Measurements from ENCODE around the gene REM2. TPM values are rescaled to one million over a fixed set of nuclear protein-coding genes. Genes with fewer than 3 reads are reported as not detected.

Gene REM2
- total RNA-seq, 1 experiment from 2014 or later = 1.2 TPM

DNA sequence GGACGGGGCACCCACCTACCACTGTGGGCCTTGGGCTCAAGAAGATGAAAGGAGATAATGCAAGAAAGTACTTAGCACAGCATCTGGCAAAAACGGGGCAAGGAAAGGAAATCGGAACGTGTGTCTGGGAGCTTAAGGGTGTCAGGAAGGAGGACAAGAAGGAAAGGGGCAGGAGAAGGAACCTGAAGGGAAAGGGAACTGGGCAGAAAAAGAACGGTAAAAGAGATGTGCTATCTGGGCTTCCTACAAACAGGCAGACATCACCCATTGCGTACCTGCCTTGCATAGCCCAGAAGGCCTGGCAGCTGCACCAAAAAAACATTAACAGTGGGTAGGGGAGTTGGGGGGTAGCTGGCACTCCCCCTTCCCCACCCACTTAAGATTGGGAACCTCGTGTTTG, 958 bp upstream of the REM2 start:
- no peak overlapping the region for H2BK20ac ChIP-seq (ENCODE audit: low read depth, low read length, poor library complexity, severe bottlenecking)
- H3K4me1 Mint-ChIP-seq = peaks cover 29 to 33% of the 10 kb centered on the region in 2 experiments
- H3K23me2 ChIP-seq (ENCODE audit: insufficient read length, low read depth, low read length, poor library complexity, severe bottlenecking) = peaks cover 12% of the 10 kb centered on the region
- TF ChIP-seq, protein P1, sequence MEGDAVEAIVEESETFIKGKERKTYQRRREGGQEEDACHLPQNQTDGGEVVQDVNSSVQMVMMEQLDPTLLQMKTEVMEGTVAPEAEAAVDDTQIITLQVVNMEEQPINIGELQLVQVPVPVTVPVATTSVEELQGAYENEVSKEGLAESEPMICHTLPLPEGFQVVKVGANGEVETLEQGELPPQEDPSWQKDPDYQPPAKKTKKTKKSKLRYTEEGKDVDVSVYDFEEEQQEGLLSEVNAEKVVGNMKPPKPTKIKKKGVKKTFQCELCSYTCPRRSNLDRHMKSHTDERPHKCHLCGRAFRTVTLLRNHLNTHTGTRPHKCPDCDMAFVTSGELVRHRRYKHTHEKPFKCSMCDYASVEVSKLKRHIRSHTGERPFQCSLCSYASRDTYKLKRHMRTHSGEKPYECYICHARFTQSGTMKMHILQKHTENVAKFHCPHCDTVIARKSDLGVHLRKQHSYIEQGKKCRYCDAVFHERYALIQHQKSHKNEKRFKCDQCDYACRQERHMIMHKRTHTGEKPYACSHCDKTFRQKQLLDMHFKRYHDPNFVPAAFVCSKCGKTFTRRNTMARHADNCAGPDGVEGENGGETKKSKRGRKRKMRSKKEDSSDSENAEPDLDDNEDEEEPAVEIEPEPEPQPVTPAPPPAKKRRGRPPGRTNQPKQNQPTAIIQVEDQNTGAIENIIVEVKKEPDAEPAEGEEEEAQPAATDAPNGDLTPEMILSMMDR (conservative IDR thresholded peaks at IDR 0.05) = no peak
- no peak overlapping the region for H2AFZ ChIP-seq (ENCODE audit: low read length)
- no peak overlapping the region for H3K56ac ChIP-seq (ENCODE audit: insufficient read length, low read depth, low read length)
- no peak overlapping the region for H3K27ac ChIP-seq (ENCODE audit: insufficient read length, low read depth, low read length)
- no peak overlapping the region for H2BK12ac ChIP-seq (ENCODE audit: insufficient read length, low read depth, low read length)
- no peak overlapping the region for H2AK5ac ChIP-seq (ENCODE audit: insufficient read length, low read length)
- no peak overlapping the region for H4K8ac ChIP-seq (replicated peaks; ENCODE audit: insufficient read length, low read depth, low read length)
- H3K27ac Mint-ChIP-seq = no peak overlapping the region; a peak in 2 of 7 replicates
- peak overlapping the region in 1 of 2 experiments; percentile 46; a peak in 2 of 5 replicates for H3K4me3 Mint-ChIP-seq
- no peak overlapping the region for H3K4me2 ChIP-seq (ENCODE audit: insufficient read depth, insufficient read length, low read length)
- H3K36me3 Mint-ChIP-seq (ENCODE audit: insufficient read depth in 1 of 3, low read depth in 3 of 3) = peaks cover 3 to 11% (median 6%) of the 10 kb centered on the region in 3 experiments; a peak in 5 of 7 replicates
- no peaks in the 10 kb centered on the region for H3K9me3 ChIP-seq (ENCODE audit: control insufficient read depth, low read depth, low read length)
- H2BK5ac ChIP-seq (ENCODE audit: insufficient read length, low read length) = no peak overlapping the region
- H3K9ac ChIP-seq (ENCODE audit: extremely low read depth, insufficient read length, low read length) = no peak overlapping the region
- DNase-seq = no peak
- WGBS (ENCODE audit: extremely low coverage, insufficient read length, low lambda C conversion rate) = no CpG with 5 or more reads among the region's 7 CpGs
- no peaks in the 10 kb centered on the region; a peak in 1 of 5 replicates for H3K9me3 Mint-ChIP-seq
- H3K23ac ChIP-seq (ENCODE audit: insufficient read length, low read depth, low read length) = no peak overlapping the region
- H3K18ac ChIP-seq (ENCODE audit: insufficient read length, low read depth, low read length) = no peak overlapping the region
- no peak overlapping the region for H2BK15ac ChIP-seq (ENCODE audit: low read depth, low read length)
- peak overlapping the region; percentile 13; the same call in 1 of the 2 replicates for H3K14ac ChIP-seq (ENCODE audit: insufficient read depth, low read length)
- H2BK120ac ChIP-seq (ENCODE audit: low read depth, low read length, poor library complexity, severe bottlenecking) = no peak overlapping the region
- H3K79me1 ChIP-seq (ENCODE audit: insufficient read depth, low read depth, low read length, poor library complexity, severe bottlenecking) = no peaks in the 10 kb centered on the region
- no peak overlapping the region for H4K5ac ChIP-seq (ENCODE audit: insufficient read length, low read depth, low read length)
- peaks cover 3% of the 10 kb centered on the region; the same call in 1 of the 2 replicates for H3K27me3 ChIP-seq (ENCODE audit: insufficient read depth, low read length)
- no peak overlapping the region for H4K91ac ChIP-seq (ENCODE audit: insufficient read length, low read depth, low read length)
- no peaks in the 10 kb centered on the region for H4K20me1 ChIP-seq (ENCODE audit: control insufficient read depth, insufficient read depth, insufficient read length)
- no peaks in the 10 kb centered on the region; the same call in 1 of the 2 replicates for H3K4me1 ChIP-seq (ENCODE audit: insufficient read depth, low read length)
- H3K79me2 ChIP-seq (ENCODE audit: insufficient read depth, low read length) = no peaks in the 10 kb centered on the region
- no peak overlapping the region for H3T11ph ChIP-seq (ENCODE audit: low read length)
- no peak overlapping the region for H3K4ac ChIP-seq (ENCODE audit: low read depth, low read length)
- H3K27me3 Mint-ChIP-seq (ENCODE audit: low read depth) = peaks cover 35% of the 10 kb centered on the region
